GM12878 (cell line): ENCODE measurements around the gene GSG1L. TPM values are rescaled to one million over a fixed set of nuclear protein-coding genes. Genes with fewer than 3 reads are reported as not detected.

Source experiments
- ATAC-seq: fragments of 200-7000 bp; cut with Tn5 transposase; 3 replicates; pipeline ENCODE4 v1.9.1; 2020; ENCODE audit warnings: mild to moderate bottlenecking, moderate library complexity
- BruUV-seq: library from RNA; stranded (reverse); fragments of 400-500 nt; replicated peaks from 2 replicates; lab custom pipeline; 2021; lab: Mats Ljungman, UMichigan
- CTCF ChIA-PET: fragments of 300-600 bp; sonication (Branson Sonifier 250); formaldehyde crosslinking; extraction: SDS; loops from one replicate; lab custom pipeline; 2021; ENCODE audit warnings: inconsistent platforms; lab: Yijun Ruan, JAX
- POLR2A ChIA-PET: fragments of 350-600 bp; formaldehyde crosslinking; extraction: SDS; loops from one replicate; lab custom pipeline; 2021; ENCODE audit warnings: inconsistent platforms; lab: Charles Lee
- RAD21 ChIA-PET: fragments of 300-600 bp; sonication (Branson Sonifier 250); formaldehyde crosslinking; loops from one replicate; lab custom pipeline; 2023; ENCODE audit warnings: antibody characterized with exemption; ENCODE audit not compliant: unreplicated experiment; lab: Charles Lee
- SMC1A ChIA-PET: fragments of 300-600 bp; sonication (Branson Sonifier 250); formaldehyde crosslinking; loops from one replicate; lab custom pipeline; 2023; ENCODE audit not compliant: unreplicated experiment, uncharacterized antibody; lab: Charles Lee
- DNase-seq: peaks from one replicate; pipeline ENCODE4 v3.0.0-alpha.2; 2011; ENCODE audit warnings: low read depth, low spot score
- FAIRE-seq: peaks from 3 replicates; lab custom pipeline; 2011; peaks lifted over from hg19 to GRCh38; lab: Jason Lieb, UNC
- H2AFZ ChIP-seq: 2 replicates; pipeline ENCODE4 v1.6.0; 2011; ENCODE audit warnings: low read depth, low read length, control low read depth; ENCODE audit not compliant: control insufficient read depth
- H3K27ac ChIP-seq: 2 replicates; pipeline ENCODE4 v1.5.1; 2011; ENCODE audit warnings: control low read depth; ENCODE audit not compliant: control insufficient read depth, insufficient read depth
- H3K27me3 ChIP-seq, 2 experiments: replicated peaks in 1 of 2; 2 replicates each; pipeline versions ENCODE4 v1.6.0 to v1.6.1; 2011; ENCODE audit warnings: low read length in 1 of 2; ENCODE audit not compliant: control insufficient read depth in 2 of 2, insufficient read depth in 2 of 2
- H3K36me3 ChIP-seq, 2 experiments: 2 replicates each; pipeline ENCODE4 v1.5.1; 2011; ENCODE audit warnings: low read length in 1 of 2; ENCODE audit not compliant: control insufficient read depth in 2 of 2, insufficient read depth in 2 of 2
- H3K4me1 ChIP-seq: 2 replicates; pipeline ENCODE4 v1.6.1; 2011; ENCODE audit warnings: mild to moderate bottlenecking, low read length, moderate library complexity, mixed read lengths; ENCODE audit not compliant: control insufficient read depth, insufficient read depth
- H3K4me2 ChIP-seq: 2 replicates; pipeline ENCODE4 v1.6.0; 2011; ENCODE audit warnings: control low read depth; ENCODE audit not compliant: control insufficient read depth, insufficient read depth
- H3K4me3 ChIP-seq: fragments of 200-600 bp; sonication (generic); 2 replicates; pipeline ENCODE4 v1.5.1; 2016
- H3K79me2 ChIP-seq: 2 replicates; pipeline ENCODE4 v1.6.0; 2011; ENCODE audit warnings: low read length; ENCODE audit not compliant: control insufficient read depth, insufficient read depth
- H3K9ac ChIP-seq: 2 replicates; pipeline ENCODE4 v1.8.0; 2011; ENCODE audit warnings: low read length, control low read depth, mixed read lengths; ENCODE audit not compliant: control insufficient read depth, insufficient read depth
- H3K9me3 ChIP-seq: replicated peaks from 3 replicates; pipeline ENCODE4 v1.5.1; 2011; ENCODE audit warnings: mild to moderate bottlenecking, low read length; ENCODE audit not compliant: control insufficient read depth, insufficient read depth
- H4K20me1 ChIP-seq: 2 replicates; pipeline ENCODE4 v1.6.0; 2011; ENCODE audit not compliant: control insufficient read depth, insufficient read depth
- IRF5 ChIP-seq: fragments of 450-650 bp; IDR thresholded peaks from 2 replicates; pipeline ENCODE4 v1.6.1; 2017; ENCODE audit warnings: borderline replicate concordance
- MYC ChIP-seq: IDR thresholded peaks from 2 replicates; pipeline ENCODE4 v1.6.1; 2011; ENCODE audit warnings: mild to moderate bottlenecking, low read length, moderate library complexity, inconsistent platforms; ENCODE audit not compliant: insufficient read depth, insufficient replicate concordance, insufficient read length, severe bottlenecking
- POLR2AphosphoS5 ChIP-seq: IDR thresholded peaks from 2 replicates; pipeline ENCODE4 v1.6.1; 2011; ENCODE audit warnings: mild to moderate bottlenecking, low read length, inconsistent platforms
- WGBS: methylation state at CpG from one replicate; pipeline ENCODE4 v1.1.6; 2016; ENCODE audit warnings: low lambda C conversion rate; ENCODE audit not compliant: insufficient replicate concordance, insufficient coverage; ENCODE audit errors: missing lambda C conversion rate; 5-methylcytosine and 5-hydroxymethylcytosine counted together
- in situ Hi-C: fragments of 300-500 bp; cut with MboI; formaldehyde crosslinking; loops from 9 replicates; pipeline ENCODE4 v1.14.3; 2018; ENCODE audit warnings: mixed read lengths
- intact Hi-C: fragments of 100-400 bp; cut with micrococcal nuclease; formaldehyde crosslinking; loops from one replicate; pipeline ENCODE4 v1.14.2; 2022; ENCODE audit not compliant: unreplicated experiment
- polyA plus RNA-seq, 11 experiments: library from polyadenylated mRNA; depleted of rRNA in 4 of 11; unstranded in 6 of 11; stranded (reverse) in 5 of 11; fragments of >200 nt; fragmentation: Nextera tagmentation in 4 of 11; fragmentation: Illumina TruSeq in 1 of 11; extraction: Ambion mirVana in 4 of 11; extraction: Trizol in 1 of 11; gene quantifications; 1 replicate in 1 of 11; 2 replicates in 10 of 11; pipeline versions ENCODE4 v1.2.1 to v1.2.3, GENCODE V29; 2011 to 2016; ENCODE audit warnings: inconsistent platforms in 2 of 11, missing spikeins in 2 of 11, low read depth in 1 of 11
- total RNA-seq, 4 experiments: library from RNA; depleted of rRNA in 3 of 4; stranded (reverse); fragments of >200 nt in 3 of 4; fragmentation: Illumina TruSeq in 1 of 4; extraction: Trizol in 1 of 4; gene quantifications; 2 replicates each; pipeline versions ENCODE4 v1.2.1 to v1.2.3, GENCODE V29; 2013 to 2021

GSG1L gene
- total and polyA plus RNA-seq, 10 of the 15 experiments (the other 5 are each of a cell fraction or from before 2014, with no cell fraction given) = not detected

GRCh38 chr16:28103516-28104170 lies 40.1 kb upstream of the GSG1L start:
- BruUV-seq = no TSS peak
- ChIA-PET CTCF (interaction anchor here (1.8 kb wide), 1 partner anchor 114 kb away, joined by 4 read pairs; no protein-coding TSS in a partner anchor), RAD21 (no interaction called here), POLR2A (no interaction called here), SMC1A (no interaction called here)
- Histone ChIP-seq H4K20me1 (no peaks in the 10 kb centered on the region), H3K4me2 (no peak overlapping the region), H3K36me3 (peaks cover 51 to 56% of the 10 kb centered on the region in 2 experiments), H3K4me3 (no peak overlapping the region), H2AFZ (no peak overlapping the region), H3K9ac (no peak overlapping the region), H3K27me3 (no peaks in the 10 kb centered on the region), H3K27ac (no peak overlapping the region), H3K9me3 (no peaks in the 10 kb centered on the region), H3K79me2 (no peaks in the 10 kb centered on the region), H3K4me1 (no peaks in the 10 kb centered on the region)
- TF ChIP-seq POLR2AphosphoS5 (0 out of 2 replicates have a peak, but pooled peaks have one; percentile 5), MYC (no peak)
- WGBS = 96% methylated on average over 14 of the region's 14 CpGs
- ATAC-seq = no peak
- no peak for DNase-seq
- in situ Hi-C loops (no loop called here), intact Hi-C loops (no loop called here)
- FAIRE-seq = no peak

- ChIA-PET RAD21 (no interaction called here), POLR2A (no interaction called here), SMC1A (no interaction called here), CTCF (no interaction called here)
- DNase-seq = no peak
- H3K9ac ChIP-seq = no peak overlapping the region
- H2AFZ ChIP-seq = no peak overlapping the region
- H3K4me3 ChIP-seq = no peak overlapping the region
- peaks cover 50% of the 10 kb centered on the region in 2 experiments for H3K36me3 ChIP-seq
- no peaks in the 10 kb centered on the region for H3K79me2 ChIP-seq
- H3K4me2 ChIP-seq = no peak overlapping the region
- TF ChIP-seq IRF5 = no peak
- no TSS peak for BruUV-seq
- no peaks in the 10 kb centered on the region for H3K4me1 ChIP-seq
- ATAC-seq = no peak
- in situ Hi-C loops = no loop called here
- no peaks in the 10 kb centered on the region for H4K20me1 ChIP-seq
- intact Hi-C loops = no loop called here
- no peak overlapping the region for H3K27ac ChIP-seq
- 100% methylated on average over 6 of the region's 6 CpGs for WGBS
- FAIRE-seq = no peak
- no peaks in the 10 kb centered on the region for H3K9me3 ChIP-seq
- H3K27me3 ChIP-seq = no peaks in the 10 kb centered on the region
Observed at GRCh38 chr16:28101533-28101890, 38.0 kb upstream of the GSG1L start.
